Measurements from ENCODE around the gene CATSPER3.

DNA sequence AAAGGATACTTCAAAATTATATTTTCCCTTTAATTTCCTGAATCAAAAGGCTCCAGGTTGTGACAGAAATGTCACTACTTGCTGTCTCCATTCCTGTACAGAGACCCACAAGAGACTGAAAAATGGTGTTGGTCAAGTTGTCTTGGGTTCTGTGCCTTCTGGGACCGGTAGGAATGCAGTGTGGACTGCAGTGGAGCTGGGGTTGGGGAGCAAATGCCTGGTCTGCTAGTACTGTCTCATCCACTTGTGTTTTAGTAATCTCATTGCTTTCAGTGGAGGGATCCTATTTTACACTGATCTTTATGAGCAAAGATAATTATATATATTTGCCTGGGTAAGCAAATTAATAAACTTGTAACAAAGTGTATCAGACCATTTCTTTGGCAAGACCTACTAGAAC is 24.2 kb upstream of the CATSPER3 start:
- TF ChIP-seq, protein P1, sequence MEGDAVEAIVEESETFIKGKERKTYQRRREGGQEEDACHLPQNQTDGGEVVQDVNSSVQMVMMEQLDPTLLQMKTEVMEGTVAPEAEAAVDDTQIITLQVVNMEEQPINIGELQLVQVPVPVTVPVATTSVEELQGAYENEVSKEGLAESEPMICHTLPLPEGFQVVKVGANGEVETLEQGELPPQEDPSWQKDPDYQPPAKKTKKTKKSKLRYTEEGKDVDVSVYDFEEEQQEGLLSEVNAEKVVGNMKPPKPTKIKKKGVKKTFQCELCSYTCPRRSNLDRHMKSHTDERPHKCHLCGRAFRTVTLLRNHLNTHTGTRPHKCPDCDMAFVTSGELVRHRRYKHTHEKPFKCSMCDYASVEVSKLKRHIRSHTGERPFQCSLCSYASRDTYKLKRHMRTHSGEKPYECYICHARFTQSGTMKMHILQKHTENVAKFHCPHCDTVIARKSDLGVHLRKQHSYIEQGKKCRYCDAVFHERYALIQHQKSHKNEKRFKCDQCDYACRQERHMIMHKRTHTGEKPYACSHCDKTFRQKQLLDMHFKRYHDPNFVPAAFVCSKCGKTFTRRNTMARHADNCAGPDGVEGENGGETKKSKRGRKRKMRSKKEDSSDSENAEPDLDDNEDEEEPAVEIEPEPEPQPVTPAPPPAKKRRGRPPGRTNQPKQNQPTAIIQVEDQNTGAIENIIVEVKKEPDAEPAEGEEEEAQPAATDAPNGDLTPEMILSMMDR (conservative IDR thresholded peaks at IDR 0.05; ENCODE audit: low read depth, low read length): no peak
- TF ChIP-seq EZH2 (IDR thresholded peaks at IDR 0.05; ENCODE audit: low read length, unreplicated experiment): no peak

Measured in PC-3 (cell line).